ENCODE data around the gene AHCYL2. TPM values are rescaled to one million over a fixed set of nuclear protein-coding genes. Genes with fewer than 3 reads are reported as not detected.
"Not testable (repeated sequence)": the region's sequence is repeated elsewhere in the genome, so short reads cannot be mapped to it uniquely, and the experiment has no call there.

Gene AHCYL2
- total RNA-seq, 1 donor = 9.2 TPM

- no peak for DNase-seq (ENCODE audit: low read depth in 2 of 3, low spot score in 2 of 3)
These were observed 15.4 kb downstream of the AHCYL2 start for GRCh38 chr7:129240119-129240820.

- no peak for DNase-seq (ENCODE audit: low read depth in 2 of 3, low spot score in 2 of 3)
These were observed 19.4 kb downstream of the AHCYL2 start for GRCh38 chr7:129244220-129244619.

GRCh38 chr7:129245533-129245932 is 20.7 kb downstream of the AHCYL2 start:
- DNase-seq (ENCODE audit: low read depth in 2 of 3, low spot score in 2 of 3) = no peak

GRCh38 chr7:129247087-129247486 is 22.3 kb downstream of the AHCYL2 start:
- peak in 1 of 3 donors; percentile 14 for DNase-seq (ENCODE audit: low read depth in 2 of 3, low spot score in 2 of 3)

GRCh38 chr7:129252128-129252527 is 27.3 kb downstream of the AHCYL2 start:
- no peak for DNase-seq (ENCODE audit: low read depth in 2 of 3, low spot score in 2 of 3)

GRCh38 chr7:129252603-129253002 is 27.8 kb downstream of the AHCYL2 start:
- DNase-seq (ENCODE audit: low read depth in 2 of 3, low spot score in 2 of 3) = not testable (repeated sequence)

GRCh38 chr7:129255800-129256199 is 31.0 kb downstream of the AHCYL2 start:
- no peak for DNase-seq (ENCODE audit: low read depth in 2 of 3, low spot score in 2 of 3)

GRCh38 chr7:129256221-129256620 is 31.4 kb downstream of the AHCYL2 start:
- no peak for DNase-seq (ENCODE audit: low read depth in 2 of 3, low spot score in 2 of 3)

- peak in 2 of 3 donors; percentile 9 to 17 for DNase-seq (ENCODE audit: low read depth in 2 of 3, low spot score in 2 of 3)
These were observed 32.3 kb downstream of the AHCYL2 start for GRCh38 chr7:129257168-129257567.

- DNase-seq (ENCODE audit: low read depth in 2 of 3, low spot score in 2 of 3) = peak in 1 of 3 donors; percentile 10
These were observed 34.0 kb downstream of the AHCYL2 start for GRCh38 chr7:129258649-129259389.

- DNase-seq (ENCODE audit: low read depth in 2 of 3, low spot score in 2 of 3) = peak in 2 of 3 donors; percentile 34 to 39
These were observed 37.5 kb downstream of the AHCYL2 start for GRCh38 chr7:129262324-129262723.

GRCh38 chr7:129263168-129263567 is 38.3 kb downstream of the AHCYL2 start:
- DNase-seq (ENCODE audit: low read depth in 2 of 3, low spot score in 2 of 3) = no peak

- DNase-seq (ENCODE audit: low read depth in 2 of 3, low spot score in 2 of 3) = no peak
These were observed 39.7 kb downstream of the AHCYL2 start for GRCh38 chr7:129264534-129264933.

GRCh38 chr7:129265328-129265727 is 40.5 kb downstream of the AHCYL2 start:
- DNase-seq (ENCODE audit: low read depth in 2 of 3, low spot score in 2 of 3) = no peak

GRCh38 chr7:129266181-129266580 is 41.4 kb downstream of the AHCYL2 start:
- DNase-seq (ENCODE audit: low read depth in 2 of 3, low spot score in 2 of 3) = no peak

- no peak for DNase-seq (ENCODE audit: low read depth in 2 of 3, low spot score in 2 of 3)
These were observed 45.2 kb downstream of the AHCYL2 start for GRCh38 chr7:129270077-129270476.

GRCh38 chr7:129271500-129272355 is 46.9 kb downstream of the AHCYL2 start:
- DNase-seq (ENCODE audit: low read depth in 2 of 3, low spot score in 2 of 3) = peak; percentile 56 to 88 (median 74)

- no peak for DNase-seq (ENCODE audit: low read depth in 2 of 3, low spot score in 2 of 3)
These were observed 49.1 kb downstream of the AHCYL2 start for GRCh38 chr7:129273936-129274335.

- DNase-seq (ENCODE audit: low read depth in 2 of 3, low spot score in 2 of 3) = no peak
These were observed 52.8 kb downstream of the AHCYL2 start for GRCh38 chr7:129277629-129278028.

GRCh38 chr7:129278688-129279087 is 53.9 kb downstream of the AHCYL2 start:
- no peak for DNase-seq (ENCODE audit: low read depth in 2 of 3, low spot score in 2 of 3)

- DNase-seq (ENCODE audit: low read depth in 2 of 3, low spot score in 2 of 3) = no peak
These were observed 54.9 kb downstream of the AHCYL2 start for GRCh38 chr7:129279757-129280156.

All from hematopoietic multipotent progenitor cell (in vitro differentiated cells).